GM23338 (cell line): Measurements from ENCODE around the gene TENM3. TPM values are rescaled to one million over a fixed set of nuclear protein-coding genes. Genes with fewer than 3 reads are reported as not detected.

Experiments used
- ATAC-seq: fragments of 200-7000 bp; cut with Tn5 transposase; 3 replicates; pipeline ENCODE4 v1.9.1; 2020
- DNase-seq: peaks from one replicate; pipeline ENCODE4 v3.0.0-alpha.2; 2015; ENCODE audit warnings: low spot score
- H2AFZ ChIP-seq: fragments of 200-600 bp; sonication (generic); 2 replicates; pipeline ENCODE4 v1.8.0; 2016; ENCODE audit warnings: antibody characterized with exemption, mild to moderate bottlenecking, moderate library complexity
- H3F3A ChIP-seq: fragments of 200-600 bp; sonication (generic); replicated peaks from 2 replicates; pipeline ENCODE4 v1.8.0; 2017; ENCODE audit warnings: antibody characterized with exemption, mixed run types, low read depth
- H3K27ac ChIP-seq: fragments of 200-600 bp; sonication (generic); 2 replicates; pipeline ENCODE4 v1.6.1; 2016; ENCODE audit warnings: low read depth
- H3K27me3 ChIP-seq: fragments of 200-600 bp; sonication (generic); 2 replicates; pipeline ENCODE4 v1.8.0; 2016; ENCODE audit warnings: mild to moderate bottlenecking, mixed run types, moderate library complexity; ENCODE audit not compliant: insufficient read depth
- H3K36me3 ChIP-seq: fragments of 200-600 bp; sonication (generic); 2 replicates; pipeline ENCODE4 v1.8.0; 2016; ENCODE audit warnings: mild to moderate bottlenecking; ENCODE audit not compliant: insufficient read depth
- H3K4me1 ChIP-seq: fragments of 200-600 bp; sonication (generic); 2 replicates; pipeline ENCODE4 v1.8.0; 2016; ENCODE audit warnings: mild to moderate bottlenecking, moderate library complexity; ENCODE audit not compliant: insufficient read depth
- H3K4me2 ChIP-seq: fragments of 200-600 bp; sonication (generic); 2 replicates; pipeline ENCODE4 v1.7.1; 2017; ENCODE audit warnings: mixed run types
- H3K4me3 ChIP-seq: fragments of 200-600 bp; sonication (generic); 2 replicates; pipeline ENCODE4 v1.6.1; 2016; ENCODE audit warnings: mixed run types
- H3K79me2 ChIP-seq: fragments of 200-600 bp; sonication (generic); replicated peaks from 2 replicates; pipeline ENCODE4 v1.8.0; 2017; ENCODE audit warnings: mild to moderate bottlenecking; ENCODE audit not compliant: insufficient read depth
- H3K9me2 ChIP-seq: fragments of 200-600 bp; sonication (generic); 2 replicates; pipeline ENCODE4 v1.8.0; 2017; ENCODE audit not compliant: insufficient read depth
- H4K20me1 ChIP-seq: fragments of 200-600 bp; sonication (generic); replicated peaks from 2 replicates; pipeline ENCODE4 v1.8.0; 2017; ENCODE audit warnings: mild to moderate bottlenecking; ENCODE audit not compliant: insufficient read depth
- H3K27ac Mint-ChIP-seq: 2 replicates; pipeline ENCODE4 v1.8.0; 2020; ENCODE audit warnings: inconsistent platforms, mild to moderate bottlenecking, moderate library complexity, mixed read lengths
- H3K27me3 Mint-ChIP-seq: 3 replicates; pipeline ENCODE4 v1.8.0; 2022; ENCODE audit warnings: low read depth, mild to moderate bottlenecking, moderate library complexity, mixed read lengths, inconsistent platforms; ENCODE audit not compliant: insufficient read depth, poor library complexity
- H3K36me3 Mint-ChIP-seq: 3 replicates; pipeline ENCODE4 v1.8.0; 2021; ENCODE audit warnings: low read depth, mild to moderate bottlenecking, inconsistent platforms, moderate library complexity, mixed read lengths
- H3K4me1 Mint-ChIP-seq: 3 replicates; pipeline ENCODE4 v1.8.0; 2020; ENCODE audit warnings: mild to moderate bottlenecking, inconsistent platforms, mixed read lengths
- H3K4me3 Mint-ChIP-seq: 3 replicates; pipeline ENCODE4 v1.8.0; 2021; ENCODE audit warnings: moderate library complexity, mild to moderate bottlenecking, inconsistent platforms, mixed read lengths
- H3K9me3 Mint-ChIP-seq: 3 replicates; pipeline ENCODE4 v1.8.0; 2020; ENCODE audit warnings: moderate library complexity, mild to moderate bottlenecking, inconsistent platforms, mixed read lengths
- CREB1 ChIP-seq: fragments of 250-450 bp; sonication (Bioruptor Pico); IDR thresholded peaks from 2 replicates; pipeline ENCODE4 v1.5.0; 2020; ENCODE audit warnings: low read depth, mild to moderate bottlenecking, moderate library complexity
- CTCF ChIP-seq, 2 experiments: fragments of 200-600 bp in 1 of 2; sonication (generic) in 1 of 2; conservative IDR thresholded peaks; 2 replicates each; pipeline versions ENCODE4 v1.5.1 to v1.6.1; 2016 to 2017; ENCODE audit warnings: antibody characterized with exemption in 2 of 2, low read depth in 2 of 2, mild to moderate bottlenecking in 2 of 2, moderate library complexity in 1 of 2
- EZH2phosphoT487 ChIP-seq: fragments of 200-600 bp; sonication (generic); IDR thresholded peaks from one replicate; pipeline ENCODE4 v1.8.1; 2018; ENCODE audit warnings: antibody characterized with exemption; ENCODE audit not compliant: unreplicated experiment
- JUNB ChIP-seq: IDR thresholded peaks from one replicate; pipeline ENCODE4 v1.6.1; 2016; ENCODE audit warnings: antibody characterized with exemption; ENCODE audit not compliant: unreplicated experiment
- NANOG ChIP-seq: IDR thresholded peaks from 2 replicates; pipeline ENCODE4 v1.6.1; 2016; ENCODE audit warnings: antibody characterized with exemption, borderline replicate concordance
- REST ChIP-seq: IDR thresholded peaks from one replicate; pipeline ENCODE4 v1.6.1; 2018; ENCODE audit warnings: antibody characterized with exemption; ENCODE audit not compliant: unreplicated experiment
- STAT1 ChIP-seq: IDR thresholded peaks from one replicate; pipeline ENCODE4 v1.6.1; 2016; ENCODE audit warnings: antibody characterized with exemption; ENCODE audit not compliant: unreplicated experiment
- ZNF331 ChIP-seq: fragments of 250-450 bp; sonication (Bioruptor Pico); IDR thresholded peaks from 2 replicates; pipeline ENCODE4 v1.5.0; 2020; ENCODE audit warnings: low read depth, mild to moderate bottlenecking, moderate library complexity
- ZNF462 ChIP-seq: fragments of 250-450 bp; sonication (Bioruptor Pico); IDR thresholded peaks from 2 replicates; pipeline ENCODE4 v1.5.0; 2020; ENCODE audit warnings: mild to moderate bottlenecking, moderate library complexity
- polyA plus RNA-seq: library from polyadenylated mRNA; unstranded; fragments of >200 nt; fragmentation: Nextera tagmentation; extraction: Ambion mirVana; gene quantifications from 2 replicates; pipeline ENCODE4 v1.2.1, GENCODE V29; 2016
- total RNA-seq: library from RNA; depleted of rRNA; stranded (reverse); fragments of >200 nt; shearing (Covaris generic); gene quantifications from 2 replicates; pipeline ENCODE4 v1.2.3, GENCODE V29; 2014

Gene TENM3
- total and polyA plus RNA-seq, 2 experiments from 2014 or later: 22.2 to 128 TPM

GRCh38 chr4:182278729-182279128 lies 35.5 kb downstream of the TENM3 start (continued):
- no peak for TF ChIP-seq REST

GRCh38 chr4:182280436-182281111 lies 37.4 kb downstream of the TENM3 start:
- Histone ChIP-seq H3K36me3 (no peaks in the 10 kb centered on the region), H3K9me2 (no peaks in the 10 kb centered on the region; the same call in 1 of the 2 replicates), H3K4me2 (no peak overlapping the region), H3K79me2 (no peaks in the 10 kb centered on the region), H3K27ac (no peak overlapping the region), H3K4me3 (no peak overlapping the region), H3K4me1 (no peaks in the 10 kb centered on the region), H3F3A (no peaks in the 10 kb centered on the region), H2AFZ (no peak overlapping the region), H4K20me1 (no peaks in the 10 kb centered on the region), H3K27me3 (no peaks in the 10 kb centered on the region)
- DNase-seq (no peak), ATAC-seq (no peak)
- Mint-ChIP-seq H3K4me3 (no peak overlapping the region), H3K27me3 (peaks cover 4% of the 10 kb centered on the region), H3K9me3 (no peaks in the 10 kb centered on the region), H3K36me3 (no peaks in the 10 kb centered on the region), H3K27ac (no peak overlapping the region), H3K4me1 (peaks cover 4% of the 10 kb centered on the region; the same call in 2 of the 3 replicates)
- no peak for TF ChIP-seq CREB1 (CRISPR knock-in tag)
- TF ChIP-seq EZH2phosphoT487: no peak
- no peak for TF ChIP-seq ZNF331 (CRISPR knock-in tag)
- no peak for TF ChIP-seq CTCF (conservative IDR thresholded peaks at IDR 0.05; ENCODE audit: low read depth in 2 of 2)
- TF ChIP-seq REST: no peak
- no peak for TF ChIP-seq ZNF462 (CRISPR knock-in tag)
- no peak for TF ChIP-seq STAT1
- TF ChIP-seq NANOG: no peak
- TF ChIP-seq JUNB: no peak
